Measurements from ENCODE around the gene TULP3.

TULP3 gene

DNA sequence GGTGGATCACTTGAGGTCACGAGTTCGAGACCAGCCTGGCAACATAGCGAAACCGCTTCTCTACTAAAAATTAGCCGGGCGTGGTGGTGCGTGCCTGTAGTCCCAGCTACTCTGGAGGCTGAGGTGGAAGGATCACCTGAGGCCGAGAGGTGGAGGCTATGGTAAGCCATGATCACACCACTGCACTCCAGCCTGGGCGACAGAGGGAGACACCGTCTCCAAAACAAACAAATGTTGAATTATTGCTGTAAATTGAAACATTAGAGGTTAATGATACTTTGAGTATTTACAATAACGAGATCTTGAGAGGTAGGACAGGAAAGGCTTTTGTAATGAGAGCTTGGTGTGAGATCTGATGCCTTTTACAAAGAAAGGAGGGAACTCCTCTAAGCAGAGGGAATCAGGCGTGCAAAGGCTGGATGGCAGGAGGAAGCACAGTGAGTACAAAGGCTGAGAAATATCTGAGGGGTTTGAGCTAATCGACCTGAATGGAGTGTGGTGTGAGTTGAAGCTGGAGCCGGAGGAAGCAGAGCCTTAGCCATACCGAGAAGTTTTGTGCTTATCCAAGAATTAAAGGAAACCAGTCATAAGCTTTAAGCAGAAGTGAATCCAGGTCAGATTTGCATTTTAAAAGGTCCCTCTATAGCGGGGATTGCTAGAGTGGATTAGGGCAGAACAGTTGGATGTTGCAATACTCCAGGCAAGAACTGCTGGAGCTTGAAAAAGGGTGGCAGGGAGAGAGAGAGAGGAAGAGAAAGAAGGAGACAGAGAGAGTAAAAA, 12.5 kb upstream of the TULP3 start:
- DNase-seq, result peak; percentile 87

GRCh38 chr12:2879853-2880252, 10.8 kb upstream of the TULP3 start:
- no peak for DNase-seq

GRCh38 chr12:2884810-2885209, 5.9 kb upstream of the TULP3 start:
- DNase-seq, result peak; percentile 46

DNA sequence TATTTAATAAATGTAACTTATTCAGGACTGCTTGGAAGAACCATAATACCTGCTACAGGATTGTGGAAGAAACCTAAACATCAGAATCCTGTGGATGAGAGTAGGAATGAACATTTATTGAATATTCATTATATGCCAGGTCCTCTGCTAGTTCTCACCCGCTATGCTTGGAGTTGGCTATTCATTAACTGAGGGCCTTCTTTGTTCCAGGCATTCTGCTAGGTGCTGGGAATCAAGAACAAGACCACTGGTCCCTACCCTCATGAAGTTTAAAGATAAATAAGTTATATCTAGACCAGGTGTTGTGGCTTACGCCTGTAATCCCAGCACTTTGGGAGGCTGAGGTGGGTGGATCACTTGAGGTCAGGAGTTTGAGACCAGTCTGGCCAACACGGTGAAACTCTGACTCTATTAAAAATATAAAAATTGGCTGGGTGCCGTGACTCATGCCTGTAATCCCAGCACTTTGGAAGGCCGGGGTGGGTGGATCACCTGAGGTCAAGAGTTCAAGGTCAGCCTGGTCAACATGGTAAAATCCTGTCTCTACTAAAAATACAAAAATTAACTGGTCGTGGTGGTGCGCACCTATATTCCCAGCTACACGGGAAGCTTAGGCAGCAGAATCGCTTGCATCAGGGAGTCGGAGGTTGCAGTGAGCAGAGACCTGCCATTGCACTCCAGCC, 3.8 kb upstream of the TULP3 start:
- DNase-seq, result no peak

GRCh38 chr12:2890001-2890387, 697 bp upstream of the TULP3 start:
- no peak for DNase-seq

DNA sequence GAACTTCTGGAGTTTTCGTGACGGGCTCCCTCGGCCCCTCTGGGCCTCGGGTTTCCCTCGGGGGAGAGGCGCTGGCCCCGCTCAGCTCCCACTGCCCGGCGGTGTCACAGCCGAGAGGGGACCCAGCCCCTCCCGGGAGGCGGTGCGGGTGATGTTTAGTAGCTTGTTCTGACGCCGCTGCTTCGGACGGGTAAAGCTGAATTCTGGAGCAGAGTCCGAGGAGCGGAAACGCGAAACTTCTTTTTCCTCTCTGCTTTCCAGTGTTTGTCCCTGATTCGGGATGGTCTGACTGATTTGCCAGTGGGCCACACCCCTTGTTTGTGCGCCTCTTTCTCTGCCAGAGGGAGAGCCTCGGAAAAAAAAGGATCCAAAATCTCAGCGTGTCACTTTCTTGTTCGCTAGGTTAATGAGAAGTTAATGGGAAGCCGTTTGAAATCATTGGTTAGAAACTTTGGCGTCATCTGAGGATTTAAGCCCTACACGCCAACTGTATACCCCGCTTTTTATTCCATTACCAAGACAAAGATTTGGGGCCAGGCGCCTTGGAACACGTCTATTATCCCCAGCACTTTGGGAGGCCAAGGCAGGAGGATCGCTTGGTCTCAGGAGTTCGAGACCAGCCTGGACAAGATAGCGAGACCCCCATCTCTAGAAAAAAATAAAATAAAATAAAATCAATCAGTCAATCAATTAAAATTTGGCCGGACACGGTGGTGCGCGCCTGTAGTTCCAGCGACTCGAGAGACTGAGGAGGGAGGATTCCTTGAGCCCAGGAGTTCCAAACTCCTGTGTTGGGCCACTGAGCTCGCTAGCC, 756 bp downstream of the TULP3 start:
- peak; percentile 88 for DNase-seq

DNA sequence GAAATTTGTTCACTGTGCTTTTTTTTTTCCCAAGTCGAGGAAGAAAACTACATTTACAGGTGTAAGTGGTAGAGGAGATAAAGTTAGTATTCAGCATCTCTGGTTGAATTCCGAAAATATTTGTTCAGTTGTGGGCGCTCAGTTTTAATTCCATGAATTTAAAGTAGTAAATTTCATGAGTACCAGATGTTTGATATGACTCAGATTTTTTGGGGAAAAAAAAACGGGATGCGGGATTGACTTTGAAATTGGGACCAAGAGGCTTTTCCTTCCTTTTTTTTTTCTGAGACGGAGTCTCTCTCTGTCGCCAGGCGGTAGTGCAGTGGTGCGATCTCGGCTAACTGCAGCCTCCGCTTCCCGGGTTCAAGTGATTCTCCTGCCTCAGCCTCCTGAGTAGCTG, 1.6 kb downstream of the TULP3 start:
- DNase-seq, result no peak

- no peak for DNase-seq
Observed at GRCh38 chr12:2893007-2893406, 2.3 kb downstream of the TULP3 start.

- DNase-seq, result no peak
Observed at GRCh38 chr12:2895051-2895451, 4.4 kb downstream of the TULP3 start.

DNA sequence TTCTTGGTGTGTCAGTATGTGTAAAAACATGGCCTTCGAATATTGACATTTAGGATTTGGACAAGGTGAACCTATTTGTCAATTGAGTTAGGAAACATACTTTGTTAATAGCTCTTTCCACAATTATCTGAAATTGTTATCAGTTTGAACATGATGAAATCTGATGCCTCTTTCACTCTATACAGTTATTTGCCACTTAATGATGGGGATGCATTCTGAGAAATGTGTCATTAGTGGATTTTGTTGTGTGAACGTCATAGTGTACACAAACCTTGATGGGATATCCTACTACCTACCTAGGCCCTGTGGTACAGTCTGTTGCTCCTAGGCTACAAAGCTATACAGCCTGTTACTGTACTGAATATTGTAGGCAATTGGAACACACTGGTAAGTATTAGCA, 4.8 kb downstream of the TULP3 start:
- peak; percentile 32 for DNase-seq

- DNase-seq, result no peak
Observed at GRCh38 chr12:2897418-2897817, 6.7 kb downstream of the TULP3 start.

DNA sequence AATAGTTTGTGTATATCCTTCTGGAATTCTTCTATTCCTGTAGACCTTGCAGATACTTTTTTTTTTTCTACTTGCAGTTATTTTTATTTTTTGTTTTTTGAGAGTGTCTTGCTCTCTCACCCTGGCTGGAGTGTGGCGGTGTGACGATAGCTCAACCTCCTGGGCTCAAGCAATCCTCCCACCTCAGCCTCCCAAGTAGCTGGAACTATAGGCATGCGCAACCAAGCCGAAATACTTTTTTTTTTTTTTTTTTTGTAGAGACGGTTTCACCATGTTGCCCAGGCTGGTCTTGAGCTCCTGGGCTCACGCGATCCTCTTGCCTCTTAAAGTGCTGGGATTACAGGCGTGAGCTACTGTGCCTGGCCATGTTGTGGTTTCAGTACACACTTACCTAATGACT, 10.0 kb downstream of the TULP3 start:
- no peak for DNase-seq

DNA sequence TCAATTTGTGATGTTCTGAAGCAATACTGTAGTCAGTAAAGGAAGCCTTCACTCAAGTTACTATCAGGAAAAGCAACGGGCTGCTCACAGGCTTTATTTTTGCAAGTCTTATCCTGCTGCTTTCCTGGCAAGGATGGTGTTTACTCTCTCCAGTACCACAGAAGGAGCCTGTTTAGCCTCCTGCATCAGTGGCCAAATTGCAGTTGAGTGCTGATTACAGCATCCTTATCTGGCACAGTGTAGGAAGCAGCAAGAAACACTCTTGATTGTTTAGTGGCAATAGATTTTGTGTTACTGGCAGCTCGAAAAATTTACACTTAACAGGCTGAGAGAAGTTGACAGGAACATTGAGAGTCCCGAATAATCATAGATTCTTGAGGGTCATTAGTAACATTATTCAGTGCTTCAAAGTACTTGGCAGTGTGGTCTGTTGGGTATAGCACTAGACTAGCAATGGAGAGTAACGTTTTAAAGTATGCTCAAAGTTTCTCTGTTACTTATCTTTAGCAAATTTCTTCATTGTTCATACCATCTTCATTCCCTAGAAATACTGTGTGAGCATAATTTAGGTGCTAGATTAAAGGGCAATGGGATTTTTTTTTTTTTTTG, 11.7 kb downstream of the TULP3 start:
- DNase-seq, result no peak

DNA sequence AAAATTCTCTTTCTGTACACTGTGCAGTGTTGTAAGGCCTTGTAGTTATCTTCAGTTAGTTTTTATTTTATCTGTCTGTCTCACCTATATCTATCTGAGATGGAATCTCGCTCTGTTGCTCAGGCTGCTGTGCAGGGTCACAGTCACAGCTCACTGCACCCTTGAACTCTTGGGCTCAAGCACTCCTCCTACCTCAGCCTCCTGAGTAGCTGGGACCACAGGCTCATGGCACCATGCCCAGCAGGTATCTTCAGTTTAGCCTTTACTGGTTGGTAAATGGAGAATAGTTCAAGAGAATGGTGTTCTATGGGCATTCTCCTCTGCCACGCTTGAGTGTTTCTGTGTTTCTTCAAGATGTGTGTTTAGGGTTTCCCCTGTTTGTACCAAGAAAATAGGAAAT, 13.6 kb downstream of the TULP3 start:
- no peak for DNase-seq

DNA sequence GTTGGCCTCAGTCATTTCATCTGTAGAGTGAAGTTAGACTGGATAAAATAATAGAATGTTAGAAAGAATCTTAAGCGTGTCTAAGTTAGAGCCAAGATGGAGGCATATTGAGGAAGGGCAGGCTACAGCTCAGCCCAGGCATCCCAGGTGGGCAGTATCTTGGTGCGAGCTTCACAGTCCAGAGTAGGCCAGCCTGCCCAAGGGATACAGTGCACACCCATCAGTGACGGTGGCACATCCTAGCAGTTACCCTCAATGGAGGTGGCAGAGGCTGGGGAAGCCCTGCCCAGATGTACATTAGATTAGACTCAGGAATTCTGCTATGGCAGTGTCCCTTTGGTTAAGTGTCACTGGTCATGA, 21.5 kb downstream of the TULP3 start:
- no peak for DNase-seq

DNA sequence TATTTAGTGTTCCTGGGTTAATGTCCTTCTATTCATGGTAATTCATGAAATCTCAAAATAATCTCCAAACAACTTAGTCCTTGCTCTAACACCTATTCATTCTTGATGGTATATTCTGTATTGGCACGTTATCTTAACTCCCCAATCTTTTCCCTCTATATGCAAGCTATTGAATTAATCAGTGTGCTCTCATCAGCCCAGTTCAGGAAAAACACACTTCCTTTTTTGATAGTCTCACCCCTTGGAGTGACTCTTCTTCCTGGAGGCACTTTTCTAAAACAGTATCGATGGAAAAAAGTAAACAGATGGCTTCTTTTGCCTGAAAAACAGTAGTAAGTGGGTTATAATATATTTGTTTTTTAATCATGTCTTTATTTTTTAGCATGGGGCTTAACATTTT, 28.6 kb downstream of the TULP3 start:
- no peak for DNase-seq

DNA sequence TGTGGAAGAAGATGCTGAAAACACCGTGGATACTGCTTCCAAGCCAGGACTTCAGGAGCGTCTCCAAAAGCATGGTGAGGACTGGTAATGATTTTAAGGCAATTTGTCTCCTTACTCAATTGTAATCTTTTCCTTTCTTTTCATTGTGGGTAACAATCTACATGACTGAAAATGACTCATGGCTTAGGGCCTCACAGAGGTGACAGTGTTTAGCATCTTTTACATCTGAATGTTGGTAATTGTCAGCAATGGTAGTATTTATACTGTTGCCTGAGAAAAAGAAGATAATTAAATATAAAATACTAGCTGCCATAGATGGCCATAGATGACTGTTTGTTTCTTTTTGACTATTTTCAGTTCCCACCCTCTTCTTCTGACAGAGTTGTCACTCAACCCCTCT, 31.6 kb downstream of the TULP3 start:
- no peak for DNase-seq

- DNase-seq, result no peak
Observed at GRCh38 chr12:2923057-2923456, 32.4 kb downstream of the TULP3 start.

GRCh38 chr12:2924019-2924418, 33.3 kb downstream of the TULP3 start:
- DNase-seq, result no peak

- no peak for DNase-seq
Observed at GRCh38 chr12:2925322-2925995, 34.8 kb downstream of the TULP3 start.

DNA sequence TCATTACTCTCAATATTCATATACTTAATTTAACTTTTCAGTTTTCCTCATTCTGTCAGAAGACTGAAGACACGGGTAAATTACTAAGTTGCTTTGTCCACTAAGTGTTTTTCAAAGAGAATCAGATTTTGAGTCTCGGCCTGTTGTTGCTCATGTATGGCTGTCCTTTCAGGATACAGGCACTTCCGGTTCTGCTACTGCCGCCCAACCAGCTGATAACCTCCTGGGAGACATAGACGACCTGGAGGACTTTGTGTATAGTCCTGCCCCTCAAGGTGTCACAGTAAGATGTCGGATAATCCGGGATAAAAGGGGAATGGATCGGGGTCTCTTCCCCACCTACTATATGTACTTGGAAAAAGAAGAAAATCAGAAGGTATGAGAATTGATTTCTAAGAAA, 40.2 kb downstream of the TULP3 start:
- no peak for DNase-seq

DNA sequence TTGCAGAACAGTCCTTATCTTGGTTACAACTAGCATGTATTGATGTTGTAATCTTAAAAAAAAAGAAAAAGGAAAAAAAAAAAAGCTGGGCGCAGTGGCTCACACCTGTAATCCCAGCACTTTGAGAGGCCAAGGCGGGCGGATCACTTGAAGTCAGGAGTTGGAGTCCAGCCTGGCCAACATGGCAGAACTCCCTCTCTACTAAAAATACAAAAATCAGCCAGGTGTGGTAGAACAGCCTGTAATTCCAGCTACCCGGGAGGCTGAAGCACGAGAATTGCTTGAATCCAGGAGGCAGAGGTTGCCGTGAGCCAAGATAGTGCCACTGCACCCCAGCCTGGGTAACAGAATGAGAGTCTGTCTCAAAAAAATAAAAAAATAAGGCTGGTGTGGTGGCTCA, 42.9 kb downstream of the TULP3 start:
- no peak for DNase-seq

- DNase-seq, result no peak
Observed at GRCh38 chr12:2934371-2934770, 43.7 kb downstream of the TULP3 start.

All from DMS53 (cell line).